GM13977 (cell line): ENCODE results near the gene TXNRD1.

Experiments
- DNase-seq: peaks from one replicate; pipeline ENCODE4 v3.0.0; 2012; ENCODE audit warnings: low spot score
- CTCF ChIP-seq: IDR thresholded peaks from 2 replicates; pipeline ENCODE4 v1.5.1; 2012; ENCODE audit warnings: mild to moderate bottlenecking, control low read depth; ENCODE audit not compliant: insufficient read depth; ENCODE audit errors: extremely low read depth, missing control alignments
- in situ Hi-C: fragments of 300-500 bp; cut with MboI; formaldehyde crosslinking; loops from one replicate; pipeline ENCODE4 v1.12.0; 2022; ENCODE audit warnings: low sequenced_read_pairs, low pct_unique_long_range_greater_than_20kb, mixed read lengths, inconsistent platforms; ENCODE audit not compliant: unreplicated experiment

TXNRD1 gene

GRCh38 chr12:104275689-104276088 is 60.1 kb downstream of the TXNRD1 start:
- in situ Hi-C loops = no loop called here
- DNase-seq = no peak
- no peak for TF ChIP-seq CTCF

GRCh38 chr12:104276273-104277131 is 60.9 kb downstream of the TXNRD1 start:
- TF ChIP-seq CTCF = no peak
- in situ Hi-C loops = no loop called here
- DNase-seq = peak; percentile 38

GRCh38 chr12:104279164-104279563 is 63.6 kb downstream of the TXNRD1 start:
- DNase-seq = no peak
- in situ Hi-C loops = no loop called here
- TF ChIP-seq CTCF = no peak

- DNase-seq = no peak
- TF ChIP-seq CTCF = no peak
- in situ Hi-C loops = no loop called here
Measured at GRCh38 chr12:104280111-104280510, 64.5 kb downstream of the TXNRD1 start.

- in situ Hi-C loops = no loop called here
- no peak for TF ChIP-seq CTCF
- no peak for DNase-seq
Measured at GRCh38 chr12:104280717-104281458, 65.3 kb downstream of the TXNRD1 start.

- no peak for TF ChIP-seq CTCF
- no peak for DNase-seq
- in situ Hi-C loops = no loop called here
Measured at GRCh38 chr12:104281636-104282035, 66.1 kb downstream of the TXNRD1 start.
